NCI-H187 treated with DMSO at 0.1 percent for 48 hours (cell line): ENCODE results near the gene MCF2L2.
A peak's percentile ranks its signal among the peaks of the same experiment; 100 is the strongest.
"Not testable (repeated sequence)": the region's sequence is repeated elsewhere in the genome, so short reads cannot be mapped to it uniquely, and the experiment has no call there.

Experiments
- DNase-seq: peaks from one replicate; lab custom pipeline; 2025; lab: John Stamatoyannopoulos, UW

MCF2L2 gene

DNA sequence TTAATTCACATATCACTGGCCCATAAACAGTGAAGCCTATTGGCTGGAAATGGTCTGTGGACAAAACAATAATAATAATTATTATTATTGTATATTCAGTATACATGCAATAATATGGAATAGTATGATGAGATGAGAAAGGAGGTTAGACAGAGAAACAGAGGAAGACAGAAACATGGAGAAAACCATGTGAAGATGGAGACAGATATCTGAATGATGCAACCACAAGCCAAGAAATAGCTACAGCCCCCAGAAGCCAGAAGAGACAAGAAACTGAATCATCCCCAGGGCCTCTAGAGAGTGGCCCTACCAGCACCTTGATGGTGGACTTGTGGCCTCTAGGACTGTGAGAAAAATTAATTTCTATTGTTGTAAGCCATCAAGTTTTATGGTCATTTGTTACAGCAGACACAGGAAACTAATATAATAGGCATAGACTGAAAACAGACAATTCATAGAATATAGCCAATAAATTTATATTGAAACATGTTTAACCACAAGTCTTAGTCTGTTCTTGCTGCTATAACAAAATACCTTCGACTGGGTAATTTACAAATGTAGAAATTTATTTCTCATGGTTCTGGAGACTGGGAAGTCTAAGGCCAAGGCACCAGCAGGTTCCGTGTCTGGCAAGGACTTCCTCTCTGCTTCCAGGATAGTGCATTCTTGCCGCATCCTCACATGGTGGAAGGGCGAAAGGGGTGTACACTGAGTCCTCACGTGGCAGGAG is 31.6 kb downstream of the MCF2L2 start:
- no peak for DNase-seq

DNA sequence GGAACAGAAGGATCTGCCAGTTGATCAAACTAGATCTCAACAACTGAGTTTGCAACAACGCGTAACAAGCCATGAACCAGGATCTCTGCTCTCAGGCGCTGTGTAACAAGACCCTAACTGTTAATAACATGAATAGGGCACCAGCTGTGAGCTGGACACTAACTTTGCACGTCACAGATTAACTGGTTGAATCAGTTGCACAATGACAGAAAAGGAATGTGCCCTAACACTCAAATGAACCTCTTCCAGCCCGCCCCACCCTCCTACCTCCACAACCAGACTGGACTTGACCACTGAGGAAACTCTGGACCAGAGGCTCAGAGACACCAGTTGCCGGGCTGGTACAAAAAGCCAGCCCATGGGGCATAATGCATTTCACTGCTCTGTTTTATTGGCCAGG is 34.3 kb downstream of the MCF2L2 start:
- DNase-seq = no peak

DNA sequence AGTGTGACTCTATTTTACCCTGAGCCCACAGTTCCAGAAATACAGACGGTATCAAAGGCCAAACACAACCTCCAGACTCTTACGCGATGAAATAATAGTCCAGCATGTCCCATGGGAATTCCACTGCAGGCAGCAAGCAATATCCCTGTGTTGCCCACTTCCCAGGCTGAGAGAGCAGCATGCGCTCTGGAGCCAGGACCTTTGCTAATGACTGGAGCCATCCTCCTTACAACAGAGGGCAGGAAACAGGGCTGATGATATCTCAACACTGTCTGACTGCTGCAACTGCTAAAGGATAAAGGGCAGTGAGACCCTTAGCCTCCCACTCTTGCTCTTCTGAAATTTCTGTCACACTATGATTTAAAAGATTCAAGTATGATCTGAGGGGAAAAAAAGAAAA is 34.8 kb downstream of the MCF2L2 start:
- no peak for DNase-seq

DNA sequence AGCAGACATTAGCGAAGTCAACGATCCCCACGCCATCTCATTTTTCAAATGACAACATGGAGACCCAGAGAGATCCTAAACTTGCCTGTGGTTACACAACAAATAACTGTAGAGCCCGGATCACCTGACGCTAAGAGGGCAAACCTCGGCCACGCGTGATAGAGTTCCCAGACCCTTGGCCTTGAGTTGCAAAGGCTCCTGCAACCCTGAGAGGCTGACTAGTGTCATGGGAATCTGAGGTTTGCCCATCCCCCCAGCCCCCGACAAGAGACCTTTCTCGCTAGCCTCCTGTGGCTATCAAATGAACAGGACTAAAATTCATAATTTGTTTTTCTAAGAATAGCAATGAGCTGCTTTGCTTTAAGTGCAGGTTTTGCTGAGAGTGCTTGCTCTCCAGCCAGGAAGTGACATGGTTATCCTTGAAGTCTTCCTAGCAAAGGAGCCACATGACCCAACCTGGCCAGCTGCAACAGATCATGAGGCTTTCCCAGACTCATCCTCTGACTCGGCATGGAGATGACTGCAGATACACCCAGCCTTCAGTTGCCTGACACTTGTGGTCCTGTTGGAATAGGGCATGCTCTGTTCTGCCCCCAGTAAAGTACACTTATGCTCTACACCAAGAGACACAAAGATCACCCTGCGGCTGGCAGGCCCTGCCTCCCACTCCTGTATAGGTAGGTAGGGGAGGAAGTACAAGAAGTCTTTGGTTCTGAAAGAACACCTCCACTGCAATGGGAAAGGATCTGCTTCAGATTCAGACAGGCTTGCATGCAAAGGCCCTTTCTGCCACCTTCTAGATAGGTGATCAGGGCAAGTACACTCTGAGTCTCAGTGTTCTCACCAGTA is 36.0 kb downstream of the MCF2L2 start:
- peak; percentile 39 for DNase-seq

DNA sequence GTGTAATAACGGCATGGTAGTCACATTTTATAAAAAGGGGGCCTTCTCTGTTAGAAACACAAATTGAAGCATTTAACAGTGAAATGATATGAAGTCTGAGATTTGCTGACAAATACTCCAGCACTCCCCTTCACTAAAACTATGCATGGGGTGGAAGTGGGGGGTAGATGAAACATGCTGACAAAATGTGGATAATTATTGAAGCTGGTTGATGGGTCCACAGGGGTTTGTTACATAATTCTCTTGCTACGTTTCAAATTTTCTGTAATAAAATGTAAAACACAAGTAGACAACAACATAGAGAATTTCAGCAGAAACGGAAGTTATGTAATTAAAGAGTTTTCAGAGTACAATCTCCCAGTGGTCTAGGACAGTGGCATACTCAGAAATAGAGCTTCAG is 37.0 kb downstream of the MCF2L2 start:
- no peak for DNase-seq

DNA sequence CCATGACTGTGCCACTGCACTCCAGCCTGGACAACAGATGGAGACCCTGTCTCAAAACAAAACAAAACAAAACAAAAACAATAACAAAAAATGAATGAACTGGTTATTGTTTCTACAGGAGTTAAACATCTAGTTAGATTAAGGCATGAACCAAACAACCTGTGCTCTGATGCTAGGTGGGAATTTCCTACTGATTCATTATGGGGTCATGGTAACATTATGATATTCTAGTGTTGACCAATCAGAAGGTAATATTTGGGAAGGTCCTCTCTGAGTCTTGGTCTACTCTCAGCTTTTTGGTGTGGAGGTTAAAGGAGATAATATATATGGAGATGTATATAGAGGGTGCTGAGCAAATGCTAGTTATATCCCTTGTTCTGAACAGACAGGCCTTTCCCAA is 37.6 kb downstream of the MCF2L2 start:
- DNase-seq = no peak

DNA sequence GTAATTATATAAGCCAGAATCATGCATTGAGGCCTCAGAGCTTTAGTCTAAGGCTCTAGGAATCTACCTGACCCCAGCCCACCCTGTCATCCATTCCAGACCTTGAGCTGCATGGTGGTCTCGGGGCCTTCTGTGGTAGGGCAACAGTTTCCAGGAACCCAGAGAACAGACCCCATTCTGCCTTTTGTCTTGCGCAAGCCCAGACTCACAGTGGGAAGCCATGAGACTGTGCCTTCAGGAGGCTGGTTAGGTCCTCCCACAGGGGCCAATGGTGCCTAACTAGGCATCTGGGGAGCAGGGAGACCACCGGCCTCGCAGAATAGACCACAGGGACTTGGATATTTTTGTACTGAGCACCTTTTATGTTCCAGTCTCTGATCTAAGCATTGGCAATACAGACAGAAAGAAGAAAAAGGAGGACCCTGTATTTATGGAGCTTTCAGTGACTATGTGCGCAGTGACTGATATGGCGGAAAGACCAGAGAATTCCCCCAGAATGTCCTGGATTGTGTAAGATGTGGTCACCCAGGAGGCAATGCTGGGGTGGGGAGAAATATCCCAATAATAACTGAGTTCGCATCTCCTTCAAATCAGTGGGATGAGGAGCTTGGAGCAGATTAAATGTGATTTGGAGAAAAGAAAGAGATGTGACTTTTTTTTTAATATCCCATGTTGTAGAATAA is 40.1 kb downstream of the MCF2L2 start:
- DNase-seq = no peak

DNA sequence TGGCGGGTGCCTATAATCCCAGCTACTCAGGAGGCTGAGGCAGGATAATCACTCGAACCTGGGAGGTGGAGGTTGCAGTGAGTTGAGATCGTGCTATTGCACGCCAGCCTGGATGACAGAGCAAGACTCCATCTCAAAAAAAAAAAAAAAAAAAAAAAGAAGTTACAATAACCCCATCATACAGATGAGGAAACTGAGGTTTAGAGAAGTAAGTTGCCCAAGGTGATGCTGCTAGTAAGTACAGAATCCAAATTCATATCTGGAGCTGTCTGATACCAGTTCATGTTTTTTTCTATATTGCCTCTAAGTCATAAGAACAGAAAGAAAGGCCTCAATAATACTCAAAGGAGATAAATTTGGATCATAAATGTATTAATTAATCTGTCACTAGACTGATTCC is 40.6 kb downstream of the MCF2L2 start:
- no peak for DNase-seq

DNA sequence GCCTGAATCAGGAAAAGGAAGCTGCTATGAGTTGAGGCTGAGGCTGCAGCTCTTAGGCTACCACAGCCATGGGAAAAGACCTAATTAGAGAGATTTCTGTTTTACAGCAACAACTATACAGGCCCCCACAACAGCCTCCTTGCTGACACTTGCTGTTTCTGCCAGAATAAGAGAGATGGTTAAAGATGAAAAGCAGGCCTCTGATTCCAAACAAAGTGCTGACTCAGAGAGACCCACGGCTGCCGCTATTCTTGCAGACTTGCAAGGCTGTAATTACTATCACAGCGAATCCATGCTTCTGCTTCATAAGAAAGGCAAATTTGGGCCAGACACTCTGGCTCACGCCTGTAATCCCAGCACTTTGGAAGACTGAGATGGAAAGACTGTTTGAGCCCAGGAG is 41.8 kb downstream of the MCF2L2 start:
- DNase-seq = no peak

DNA sequence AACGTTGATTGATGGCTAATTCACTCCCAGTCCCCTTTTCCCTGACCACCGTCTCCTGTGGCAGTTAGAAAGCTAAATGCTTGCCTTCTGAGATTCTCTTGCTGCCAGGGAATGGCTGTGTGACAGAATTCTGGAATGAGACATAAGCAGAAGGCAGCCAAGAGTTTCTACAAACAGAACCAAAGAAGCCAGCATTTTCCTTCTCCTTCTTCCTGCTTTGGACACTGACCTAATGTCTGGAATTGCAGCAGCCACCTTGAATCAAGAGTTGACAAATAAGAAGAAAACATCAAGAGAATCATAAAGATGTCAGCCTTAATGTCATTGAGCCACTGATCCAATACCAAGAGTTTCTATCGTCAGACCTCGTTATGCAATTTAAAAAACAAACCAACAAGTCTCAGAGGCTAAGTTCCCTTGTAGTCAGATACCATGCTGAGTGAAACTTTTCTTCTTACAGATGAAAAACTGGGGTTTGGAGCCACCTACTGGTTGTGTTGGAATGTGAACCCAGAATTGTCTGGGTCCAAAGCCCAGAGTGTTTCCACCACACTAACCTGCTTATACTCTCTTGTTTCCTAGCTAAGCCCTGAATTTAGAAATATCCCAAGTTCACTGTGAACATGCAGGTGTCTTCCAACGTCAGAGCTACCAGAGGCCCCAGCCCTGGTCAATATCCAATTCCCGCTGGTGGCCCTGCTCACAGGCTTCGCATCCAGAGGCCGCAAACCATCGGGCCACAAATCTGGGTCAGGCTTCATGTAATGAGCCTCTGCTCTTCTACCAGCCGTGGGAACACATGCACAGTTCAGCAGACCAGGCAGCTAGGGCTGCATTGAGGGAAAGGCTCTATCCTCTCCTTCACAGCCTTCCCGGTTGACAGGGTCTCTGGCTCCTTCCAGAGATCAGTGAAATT is 42.5 kb downstream of the MCF2L2 start:
- DNase-seq = no peak

DNA sequence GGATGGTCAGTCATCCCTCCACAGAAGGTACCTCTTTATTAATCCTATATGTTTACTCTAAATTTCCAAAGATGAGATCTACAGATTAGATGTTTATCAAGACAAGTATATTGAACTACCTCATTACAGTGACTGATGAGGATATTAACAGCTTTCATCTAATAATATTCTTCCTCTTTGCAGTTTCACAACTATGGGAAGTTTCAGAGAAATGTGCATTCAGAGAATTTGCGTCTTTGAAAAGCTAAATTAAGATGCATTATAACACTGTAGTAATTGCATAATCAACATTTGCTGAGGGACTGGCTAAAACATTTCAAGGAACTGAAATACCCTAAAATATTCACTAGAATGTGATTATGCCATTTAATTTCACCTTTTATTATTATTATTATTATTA is 46.7 kb downstream of the MCF2L2 start:
- DNase-seq = no peak

DNA sequence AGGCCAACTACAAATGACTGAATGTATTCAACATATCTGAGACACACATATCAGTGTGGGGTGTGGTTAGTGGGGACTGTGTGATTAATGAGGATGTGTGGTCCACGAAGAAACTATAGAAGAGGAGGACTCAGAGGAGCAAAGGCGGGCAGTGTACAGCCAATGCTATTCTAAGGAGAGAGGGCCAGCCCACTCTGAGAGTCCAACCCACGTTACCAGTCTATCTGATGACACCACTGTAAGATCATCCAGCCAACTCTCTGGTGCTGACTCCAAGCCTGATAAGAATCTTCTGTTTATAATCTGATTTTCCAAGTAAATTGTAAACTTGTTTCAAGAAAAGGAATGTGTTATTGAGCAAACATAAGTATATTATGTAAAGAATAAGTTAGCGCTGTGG is 47.2 kb downstream of the MCF2L2 start:
- peak; percentile 22 for DNase-seq

DNA sequence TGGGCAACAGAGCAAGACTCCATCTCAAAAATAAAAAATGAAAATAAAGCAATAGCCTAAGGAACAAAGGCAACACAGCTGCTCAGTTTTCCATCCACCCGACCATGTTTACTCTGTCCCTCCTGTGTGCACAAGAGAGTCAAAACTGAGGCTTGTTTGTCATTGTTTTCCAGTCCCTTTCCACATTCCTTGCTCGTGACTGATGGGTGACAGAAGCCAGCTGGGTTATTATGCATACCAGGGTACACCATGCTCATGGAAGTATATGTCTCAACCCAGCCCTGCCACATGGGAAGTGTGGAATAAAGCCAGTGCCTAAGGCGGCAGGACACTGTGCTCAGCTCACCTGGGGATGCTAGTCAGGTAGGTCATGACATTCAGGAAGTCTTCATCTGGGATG is 49.5 kb downstream of the MCF2L2 start:
- no peak for DNase-seq

DNA sequence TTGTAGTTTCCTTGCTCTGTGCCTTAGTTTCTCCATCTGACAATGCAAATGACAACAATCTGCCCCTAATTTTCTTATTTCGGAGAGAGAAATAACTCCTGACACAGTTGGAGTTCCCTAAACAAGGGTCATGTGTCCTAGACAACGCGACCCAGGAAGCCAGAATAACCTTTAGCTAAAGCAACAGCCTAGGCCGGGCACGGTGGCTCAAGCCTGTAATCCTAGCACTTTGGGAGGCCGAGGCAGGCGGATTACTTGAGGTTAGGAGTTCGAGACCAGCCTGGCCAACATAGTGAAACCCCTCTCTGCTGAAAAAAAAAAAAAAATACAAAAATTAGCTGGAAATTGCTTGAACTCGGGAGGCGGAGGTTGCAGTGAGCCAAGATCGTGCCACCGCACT is 49.9 kb downstream of the MCF2L2 start:
- DNase-seq = no peak

DNA sequence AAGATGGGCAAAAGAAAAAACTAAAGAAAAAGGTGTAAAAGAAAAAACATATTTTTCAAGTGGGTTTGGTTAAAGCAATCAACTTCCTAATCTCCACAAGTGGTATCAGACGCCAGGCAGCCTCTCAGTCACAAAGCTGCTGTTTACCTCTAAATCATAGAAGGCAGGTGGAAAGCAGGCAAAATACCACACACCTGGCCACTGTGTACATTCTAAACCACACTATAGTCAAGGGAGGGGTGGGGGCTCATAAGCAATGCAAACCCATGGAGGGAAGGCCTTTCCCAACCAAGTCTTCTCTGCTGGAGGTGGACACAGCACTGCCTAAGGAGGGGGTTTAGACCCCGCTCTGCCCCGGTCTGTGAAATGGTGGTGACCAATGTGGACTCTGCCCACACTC is 50.4 kb downstream of the MCF2L2 start:
- DNase-seq = peak; percentile 93

DNA sequence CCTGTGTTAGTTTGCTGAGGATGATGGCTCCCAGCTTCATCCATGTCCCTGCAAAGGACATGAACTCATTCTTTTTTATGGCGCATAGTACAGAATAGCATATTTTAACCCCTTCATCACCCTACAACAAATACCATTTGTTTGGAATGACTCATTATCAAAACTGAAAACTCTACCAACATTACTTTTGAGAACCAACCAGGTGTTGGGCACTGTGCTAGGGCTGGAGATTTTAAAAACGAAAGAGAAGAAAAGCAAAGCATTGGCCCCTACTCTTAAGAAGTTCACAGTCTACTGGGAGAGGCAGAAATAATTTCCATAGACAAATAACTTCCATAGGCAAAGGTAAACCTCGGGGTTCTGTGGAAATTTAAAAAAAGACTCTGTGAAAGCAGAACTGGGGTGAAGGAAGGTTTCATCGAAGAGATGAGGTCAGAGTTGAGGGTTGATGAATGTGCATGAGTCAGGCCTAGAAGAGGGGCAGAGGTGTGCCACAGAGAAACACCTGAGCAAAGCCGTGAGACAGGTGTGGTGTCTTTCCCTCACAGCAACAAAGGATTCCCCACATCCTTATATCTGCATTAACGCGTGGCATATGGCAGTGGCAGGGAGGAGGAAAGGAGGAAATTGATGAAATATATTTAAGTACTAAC is 51.0 kb downstream of the MCF2L2 start:
- DNase-seq = peak; percentile 87

DNA sequence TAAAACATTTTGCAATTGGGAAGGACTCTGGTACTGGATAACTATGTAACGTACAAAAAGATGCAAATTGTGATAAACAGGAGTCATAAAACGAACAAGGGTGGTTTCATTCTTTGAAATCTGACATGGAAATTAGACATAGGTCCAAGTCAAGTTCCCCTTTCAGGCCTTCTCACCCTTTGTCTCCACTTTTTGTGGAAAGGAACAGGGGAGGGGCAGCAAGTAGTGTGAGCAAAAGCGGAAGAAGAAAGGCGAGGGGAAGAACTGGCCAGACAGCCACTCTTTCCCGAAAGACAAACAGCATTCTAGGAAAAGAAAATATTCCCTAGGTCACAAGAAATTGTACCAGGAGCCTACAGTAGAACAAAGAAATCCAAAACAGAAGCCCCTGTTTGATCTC is 52.6 kb downstream of the MCF2L2 start:
- DNase-seq = no peak

DNA sequence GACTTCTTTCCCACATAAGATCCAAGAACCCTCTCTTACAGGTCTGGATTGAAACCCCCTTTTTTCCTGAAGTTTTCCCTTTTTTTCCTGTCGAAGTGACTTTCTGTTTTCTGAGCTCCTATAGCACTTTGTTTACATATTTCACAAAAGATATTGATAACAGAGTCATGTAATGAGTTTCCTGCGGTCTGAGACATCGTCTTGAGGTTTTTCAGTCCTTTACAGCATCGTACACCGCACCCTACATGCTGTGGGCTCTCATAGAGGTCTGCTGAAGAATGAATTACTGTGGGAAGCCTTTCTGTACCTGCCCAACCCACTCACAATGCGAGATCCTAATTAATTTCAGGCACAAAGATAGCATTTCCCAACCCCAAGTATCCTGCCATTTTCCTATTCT is 53.1 kb downstream of the MCF2L2 start:
- no peak for DNase-seq

DNA sequence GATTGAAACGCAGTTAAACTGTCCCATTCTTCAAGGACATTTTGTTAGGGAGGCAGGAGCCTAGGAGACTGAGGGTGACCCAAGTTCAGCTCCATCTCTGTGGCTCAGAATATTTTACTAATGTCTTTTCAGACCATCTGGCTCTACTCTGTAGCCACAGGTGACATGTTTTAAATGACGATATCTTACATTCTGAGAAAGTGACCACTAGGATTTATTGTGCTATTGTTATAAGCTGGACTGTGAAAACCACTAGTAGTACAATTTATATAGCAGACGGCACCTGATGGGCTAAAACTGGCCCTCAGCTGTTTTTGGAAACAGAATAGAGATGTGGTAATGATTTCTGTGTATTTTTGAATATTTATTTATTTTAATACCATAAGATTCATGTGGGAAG is 55.5 kb downstream of the MCF2L2 start:
- DNase-seq = no peak

DNA sequence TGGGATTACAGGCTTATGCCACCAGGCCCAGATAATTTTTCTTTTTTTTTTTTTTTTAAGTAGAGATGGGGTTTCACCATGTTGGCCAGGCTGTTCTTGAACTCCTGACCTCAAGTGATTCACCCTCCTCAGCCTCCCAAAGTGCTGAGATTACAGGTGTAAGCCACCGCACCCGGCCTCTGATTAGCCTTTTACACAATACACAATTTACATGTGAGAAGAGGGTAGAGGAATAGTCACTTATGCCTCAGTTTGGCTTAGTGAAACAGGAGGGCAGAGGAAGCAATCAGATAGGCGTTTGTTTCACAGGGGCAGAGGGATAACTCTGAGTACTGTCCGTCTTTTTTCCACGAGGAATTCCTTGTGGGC is 56.8 kb downstream of the MCF2L2 start:
- not testable (repeated sequence) for DNase-seq

DNA sequence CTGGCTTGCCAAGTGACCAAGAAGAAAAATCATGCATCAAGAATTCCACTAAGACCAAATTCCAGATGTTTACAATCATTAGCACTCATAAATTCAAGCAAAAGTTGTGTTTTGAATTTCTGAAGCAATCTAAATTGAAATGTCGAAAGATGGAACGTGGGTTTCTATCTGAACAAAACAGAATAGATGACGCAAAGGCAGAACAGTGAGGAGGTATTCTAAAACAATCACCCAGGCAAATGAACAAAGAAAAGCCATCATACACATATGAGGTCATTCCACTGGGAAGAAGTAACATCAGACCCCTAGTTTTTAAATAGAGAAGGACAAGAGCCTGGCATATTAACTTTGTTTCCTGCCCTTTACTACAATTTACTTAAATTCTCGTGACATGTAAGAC is 58.0 kb downstream of the MCF2L2 start:
- DNase-seq = no peak

DNA sequence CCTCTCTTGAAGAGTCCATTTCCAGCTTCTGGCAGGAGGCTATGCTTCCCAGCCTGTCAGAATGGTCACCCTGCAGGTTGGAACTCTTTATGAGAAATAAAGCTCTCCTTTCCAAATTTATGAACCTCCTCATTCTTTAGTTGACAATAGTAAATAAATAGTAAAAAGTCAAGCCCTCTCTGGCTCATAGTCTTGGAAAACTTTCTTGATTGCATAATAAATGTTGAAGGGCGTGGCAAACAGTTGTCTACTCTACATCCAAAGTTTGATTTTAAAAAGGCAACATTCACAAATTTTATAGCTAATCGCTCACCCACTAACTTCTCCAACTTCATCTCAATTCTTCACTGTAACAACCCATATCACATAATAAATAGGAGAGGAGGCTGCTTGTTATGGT is 58.8 kb downstream of the MCF2L2 start:
- no peak for DNase-seq
